ENCODE measurements around the gene FILIP1L.

Gene FILIP1L

GRCh38 chr3:99866261-99866761 is 248.0 kb downstream of the FILIP1L start:
- H3K4me1 ChIP-seq (ENCODE audit: insufficient read depth, low read length), result peaks cover 19% of the 10 kb centered on the region
- H3K9ac ChIP-seq (ENCODE audit: low read depth, low read length), result no peak overlapping the region

GRCh38 chr3:99865321-99865720 is 249.0 kb downstream of the FILIP1L start:
- H3K79me2 ChIP-seq (ENCODE audit: insufficient read depth, low read length), result no peaks in the 10 kb centered on the region

More at GRCh38 chr3:99866261-99866761, 248.0 kb downstream of the FILIP1L start:
- Histone ChIP-seq H2AFZ (ENCODE audit: low read depth, low read length) (no peak overlapping the region), H3K4me3 (ENCODE audit: low read depth in 1 of 2, low read length in 2 of 2) (no peak overlapping the region), H3K4me2 (ENCODE audit: insufficient read depth, low read length) (no peak overlapping the region), H3K79me2 (ENCODE audit: insufficient read depth, low read length) (no peaks in the 10 kb centered on the region), H3K9me3 (ENCODE audit: insufficient read depth, low read length, severe bottlenecking) (no peaks in the 10 kb centered on the region), H3K27me3 (ENCODE audit: insufficient read depth, low read length, poor library complexity) (peaks cover 2% of the 10 kb centered on the region), H4K20me1 (ENCODE audit: insufficient read depth, low read length) (peaks cover 37% of the 10 kb centered on the region), H3K36me3 (ENCODE audit: insufficient read depth, low read length) (no peaks in the 10 kb centered on the region), H3K27ac (ENCODE audit: low read length) (no peak overlapping the region)
- peak; percentile 44 for DNase-seq
- peak; percentile 91 for ATAC-seq (ENCODE audit: insufficient read depth, low read depth)
- TF ChIP-seq CTCF (IDR thresholded peaks at IDR 0.05; ENCODE audit: borderline replicate concordance, extremely low read depth, low read length, poor library complexity, severe bottlenecking), result no peak
- TF ChIP-seq EZH2 (IDR thresholded peaks at IDR 0.05; ENCODE audit: borderline replicate concordance, low read depth, low read length, severe bottlenecking), result no peak

GRCh38 chr3:99864289-99864688 is 250.0 kb downstream of the FILIP1L start:
- Histone ChIP-seq H3K9me3 (ENCODE audit: insufficient read depth, low read length, severe bottlenecking) (no peaks in the 10 kb centered on the region), H3K27me3 (ENCODE audit: insufficient read depth, low read length, poor library complexity) (peaks cover 2% of the 10 kb centered on the region), H2AFZ (ENCODE audit: low read depth, low read length) (no peak overlapping the region), H3K27ac (ENCODE audit: low read length) (no peak overlapping the region), H3K79me2 (ENCODE audit: insufficient read depth, low read length) (no peaks in the 10 kb centered on the region), H3K9ac (ENCODE audit: low read depth, low read length) (no peak overlapping the region), H3K4me2 (ENCODE audit: insufficient read depth, low read length) (no peak overlapping the region), H3K36me3 (ENCODE audit: insufficient read depth, low read length) (no peaks in the 10 kb centered on the region), H3K4me3 (ENCODE audit: low read depth in 1 of 2, low read length in 2 of 2) (no peak overlapping the region), H4K20me1 (ENCODE audit: insufficient read depth, low read length) (peaks cover 30% of the 10 kb centered on the region), H3K4me1 (ENCODE audit: insufficient read depth, low read length) (peaks cover 19% of the 10 kb centered on the region)
- ATAC-seq (ENCODE audit: insufficient read depth, low read depth) (no peak), DNase-seq (no peak)
- TF ChIP-seq CTCF (IDR thresholded peaks at IDR 0.05; ENCODE audit: borderline replicate concordance, extremely low read depth, low read length, poor library complexity, severe bottlenecking) (no peak), EZH2 (IDR thresholded peaks at IDR 0.05; ENCODE audit: borderline replicate concordance, low read depth, low read length, severe bottlenecking) (no peak)

More at GRCh38 chr3:99865321-99865720, 249.0 kb downstream of the FILIP1L start:
- Histone ChIP-seq H3K4me3 (ENCODE audit: low read depth in 1 of 2, low read length in 2 of 2) (no peak overlapping the region), H3K4me1 (ENCODE audit: insufficient read depth, low read length) (peaks cover 19% of the 10 kb centered on the region), H3K4me2 (ENCODE audit: insufficient read depth, low read length) (no peak overlapping the region), H4K20me1 (ENCODE audit: insufficient read depth, low read length) (peaks cover 36% of the 10 kb centered on the region), H3K36me3 (ENCODE audit: insufficient read depth, low read length) (no peaks in the 10 kb centered on the region), H3K27ac (ENCODE audit: low read length) (no peak overlapping the region), H3K9me3 (ENCODE audit: insufficient read depth, low read length, severe bottlenecking) (no peaks in the 10 kb centered on the region), H2AFZ (ENCODE audit: low read depth, low read length) (no peak overlapping the region), H3K27me3 (ENCODE audit: insufficient read depth, low read length, poor library complexity) (peaks cover 2% of the 10 kb centered on the region), H3K9ac (ENCODE audit: low read depth, low read length) (no peak overlapping the region)
- no peak for TF ChIP-seq EZH2 (IDR thresholded peaks at IDR 0.05; ENCODE audit: borderline replicate concordance, low read depth, low read length, severe bottlenecking)
- no peak for TF ChIP-seq CTCF (IDR thresholded peaks at IDR 0.05; ENCODE audit: borderline replicate concordance, extremely low read depth, low read length, poor library complexity, severe bottlenecking)
- no peak for DNase-seq
- no peak for ATAC-seq (ENCODE audit: insufficient read depth, low read depth)
